K562 (cell line): ENCODE data around the gene NRP2. TPM values are rescaled to one million over a fixed set of nuclear protein-coding genes. Genes with fewer than 3 reads are reported as not detected.

Source experiments
- ATAC-seq: fragments of 200-7000 bp; cut with Tn5 transposase; 3 replicates; pipeline ENCODE4 v1.9.1; 2020; ENCODE audit warnings: moderate library complexity
- BruUV-seq: library from RNA; stranded (reverse); fragments of 400-500 nt; replicated peaks from 2 replicates; lab custom pipeline; 2021; lab: Mats Ljungman, UMichigan
- CTCF ChIA-PET: fragments of 300-600 bp; formaldehyde crosslinking; extraction: SDS; loops from one replicate; lab custom pipeline; 2021; ENCODE audit warnings: low intra/inter-chr PET ratio; lab: Yijun Ruan, JAX
- POLR2A ChIA-PET: fragments of 300-600, 350-650 bp; sonication (Branson Sonifier 250); formaldehyde crosslinking; extraction: SDS; loops from one replicate; lab custom pipeline; 2021; ENCODE audit warnings: antibody characterized with exemption, inconsistent platforms; lab: Yijun Ruan, JAX
- DNase-seq, 4 experiments: peaks; one replicate each; pipeline versions ENCODE4 v3.0.0 to v3.0.0-alpha.2; 2011 to 2018; ENCODE audit warnings: low spot score in 3 of 4, mixed read lengths in 3 of 4; ENCODE audit errors: extremely low read depth in 1 of 4
- FAIRE-seq: peaks from 2 replicates; lab custom pipeline; 2011; peaks lifted over from hg19 to GRCh38; lab: Jason Lieb, UNC
- H2AFZ ChIP-seq: 2 replicates; pipeline ENCODE4 v1.6.0; 2011; ENCODE audit warnings: low read depth, low read length, control low read depth, inconsistent platforms
- H3K27ac ChIP-seq: fragments of 200-600 bp; 3 replicates; pipeline ENCODE4 v1.8.0; 2011; ENCODE audit warnings: low read depth, mild to moderate bottlenecking, control low read depth, inconsistent platforms, low read length, moderate library complexity, mixed read lengths; ENCODE audit errors: extremely low read depth
- H3K27me3 ChIP-seq, 2 experiments: fragments of 300-600 bp in 1 of 2; 2 replicates in 1 of 2; 3 replicates in 1 of 2; pipeline versions ENCODE4 v1.6.0 to v1.8.0; 2011; ENCODE audit warnings: inconsistent platforms in 2 of 2, low read length in 2 of 2, mild to moderate bottlenecking in 1 of 2, mixed read lengths in 1 of 2, moderate library complexity in 1 of 2; ENCODE audit not compliant: control insufficient read depth in 2 of 2, insufficient read depth in 2 of 2
- H3K36me3 ChIP-seq: fragments of 300-600 bp; 3 replicates; pipeline ENCODE4 v1.8.0; 2011; ENCODE audit warnings: mild to moderate bottlenecking, low read length, inconsistent platforms; ENCODE audit not compliant: control insufficient read depth, insufficient read depth
- H3K4me1 ChIP-seq, 2 experiments: fragments of 200-600 bp in 1 of 2; replicated peaks in 1 of 2; 2 replicates in 1 of 2; 3 replicates in 1 of 2; pipeline versions ENCODE4 v1.5.1 to v1.8.0; 2011; ENCODE audit warnings: inconsistent platforms in 2 of 2, low read length in 2 of 2, mild to moderate bottlenecking in 1 of 2, mixed read lengths in 1 of 2, moderate library complexity in 1 of 2; ENCODE audit not compliant: control insufficient read depth in 2 of 2, insufficient read depth in 2 of 2
- H3K4me2 ChIP-seq: 2 replicates; pipeline ENCODE4 v1.6.1; 2011; ENCODE audit warnings: low read length, control low read depth, inconsistent platforms, mixed read lengths; ENCODE audit not compliant: insufficient read depth
- H3K4me3 ChIP-seq: fragments of 200-600 bp; sonication (generic), shearing (Covaris generic); 2 replicates; pipeline ENCODE4 v1.5.1; 2016; ENCODE audit warnings: control low read depth, inconsistent platforms
- H3K79me2 ChIP-seq: fragments of 200-600 bp; 3 replicates; pipeline ENCODE4 v1.8.0; 2011; ENCODE audit warnings: low read length, inconsistent platforms; ENCODE audit not compliant: control insufficient read depth, insufficient read depth
- H3K9ac ChIP-seq, 2 experiments: 2 replicates each; pipeline versions ENCODE4 v1.6.0 to v1.6.1; 2011; ENCODE audit warnings: low read depth in 2 of 2, low read length in 2 of 2, control low read depth in 1 of 2, inconsistent platforms in 1 of 2, mild to moderate bottlenecking in 1 of 2, mixed read lengths in 1 of 2; ENCODE audit not compliant: insufficient read depth in 1 of 2
- H3K9me1 ChIP-seq: one replicate; pipeline ENCODE4 v1.6.0; 2011; ENCODE audit warnings: inconsistent platforms, mild to moderate bottlenecking, low read length, moderate library complexity; ENCODE audit not compliant: control insufficient read depth, insufficient read depth
- H3K9me3 ChIP-seq: replicated peaks from 2 replicates; pipeline ENCODE4 v1.5.1; 2011; ENCODE audit warnings: low read depth, low read length, inconsistent platforms; ENCODE audit not compliant: control insufficient read depth, insufficient read depth
- H4K20me1 ChIP-seq: replicated peaks from 2 replicates; pipeline ENCODE4 v1.6.1; 2011; ENCODE audit warnings: low read length, inconsistent platforms, mixed read lengths; ENCODE audit not compliant: control insufficient read depth, insufficient read depth
- ARHGAP35 ChIP-seq: fragments of 450-650 bp; IDR thresholded peaks from 2 replicates; pipeline ENCODE4 v1.6.1; 2018; ENCODE audit not compliant: partially characterized antibody
- CCNT2 ChIP-seq: IDR thresholded peaks from 2 replicates; pipeline ENCODE4 v1.6.1; 2011; ENCODE audit warnings: borderline replicate concordance, low read depth, mild to moderate bottlenecking, moderate library complexity, mixed read lengths, low read length; ENCODE audit not compliant: insufficient read length; ENCODE audit errors: extremely low read depth
- ETS1 ChIP-seq: conservative IDR thresholded peaks from 2 replicates; pipeline ENCODE4 v1.6.1; 2011; ENCODE audit warnings: low read depth, mild to moderate bottlenecking, low read length; ENCODE audit not compliant: control insufficient read depth
- IFI16 ChIP-seq: fragments of 250-450 bp; sonication (Bioruptor Pico); IDR thresholded peaks from 2 replicates; pipeline ENCODE4 v2.1.2; 2022; ENCODE audit warnings: mild to moderate bottlenecking, inconsistent platforms
- KLF1 ChIP-seq: fragments of 450-650 bp; IDR thresholded peaks from 2 replicates; pipeline ENCODE4 v1.6.1; 2016; ENCODE audit warnings: missing genetic modification characterization, missing compliant biosample characterization
- NFIX ChIP-seq: fragments of 250-450 bp; sonication (Bioruptor Pico); IDR thresholded peaks from 2 replicates; pipeline ENCODE4 v1.4.0; 2020; ENCODE audit warnings: low read depth, mild to moderate bottlenecking, moderate library complexity
- RCOR1 ChIP-seq, 2 experiments: IDR thresholded peaks; 2 replicates each; pipeline ENCODE4 v1.6.1; 2012; ENCODE audit warnings: low read depth in 2 of 2, low read length in 2 of 2, borderline replicate concordance in 1 of 2, improper control_type of control experiment in 1 of 2
- SETDB1 ChIP-seq: IDR thresholded peaks from one replicate; pipeline ENCODE4 v1.6.1; 2012; ENCODE audit warnings: low read length, control low read depth, inconsistent platforms
- TEAD2 ChIP-seq: fragments of 450-650 bp; IDR thresholded peaks from 2 replicates; pipeline ENCODE4 v1.6.1; 2016; ENCODE audit warnings: missing genetic modification characterization, control low read depth, missing compliant biosample characterization
- ZNF583 ChIP-seq: fragments of 250-450 bp; sonication (Bioruptor Pico); IDR thresholded peaks from 2 replicates; pipeline ENCODE4 v1.4.0; 2020
- WGBS: fragments of 100-300 bp; shearing (Covaris generic); methylation state at CpG from one replicate; pipeline ENCODE4 v1.1.6; 2016; ENCODE audit warnings: low coverage, mixed read lengths; ENCODE audit not compliant: insufficient coverage; ENCODE audit errors: missing lambda C conversion rate; 5-methylcytosine and 5-hydroxymethylcytosine counted together
- in situ Hi-C: fragments of 300-500 bp; cut with MboI; formaldehyde crosslinking; loops from 4 replicates; pipeline ENCODE4 v1.15.0; 2018; ENCODE audit warnings: inconsistent platforms, mixed read lengths
- intact Hi-C: fragments of 100-400 bp; cut with micrococcal nuclease; formaldehyde crosslinking; loops from 2 replicates; pipeline ENCODE4 v1.14.2; 2022
- polyA plus RNA-seq, 8 experiments: library from polyadenylated mRNA; depleted of rRNA in 4 of 8; stranded (reverse) in 5 of 8; unstranded in 3 of 8; fragments of >200 nt; fragmentation: Nextera tagmentation in 2 of 8; fragmentation: Illumina TruSeq in 1 of 8; extraction: Ambion mirVana in 2 of 8; extraction: Trizol in 1 of 8; gene quantifications; 2 replicates each; pipeline versions ENCODE4 v1.2.1 to v1.2.3, GENCODE V29; 2011 to 2014; ENCODE audit warnings: inconsistent platforms in 1 of 8, missing spikeins in 1 of 8
- total RNA-seq, 7 experiments: library from RNA; depleted of rRNA in 6 of 7; stranded (reverse); fragments of >200 nt in 6 of 7; fragmentation: Illumina TruSeq in 2 of 7; extraction: Trizol in 2 of 7; gene quantifications; 2 replicates each; pipeline versions ENCODE4 v1.2.1 to v1.2.3, GENCODE V29; 2011 to 2021; ENCODE audit warnings: low replicate concordance in 1 of 7
- TF ChIP-seq, protein P1 (sequence below): fragments of 250-450 bp; sonication (Bioruptor Pico); IDR thresholded peaks from 2 replicates; pipeline ENCODE4 v1.5.0; 2020; ENCODE audit warnings: mild to moderate bottlenecking

Gene NRP2
- total and polyA plus RNA-seq, 9 of the 15 experiments (the other 6 are each of a cell fraction or from before 2014, with no cell fraction given): 0.05 to 0.31 (median 0.15) TPM; not detected in 5

DNA sequence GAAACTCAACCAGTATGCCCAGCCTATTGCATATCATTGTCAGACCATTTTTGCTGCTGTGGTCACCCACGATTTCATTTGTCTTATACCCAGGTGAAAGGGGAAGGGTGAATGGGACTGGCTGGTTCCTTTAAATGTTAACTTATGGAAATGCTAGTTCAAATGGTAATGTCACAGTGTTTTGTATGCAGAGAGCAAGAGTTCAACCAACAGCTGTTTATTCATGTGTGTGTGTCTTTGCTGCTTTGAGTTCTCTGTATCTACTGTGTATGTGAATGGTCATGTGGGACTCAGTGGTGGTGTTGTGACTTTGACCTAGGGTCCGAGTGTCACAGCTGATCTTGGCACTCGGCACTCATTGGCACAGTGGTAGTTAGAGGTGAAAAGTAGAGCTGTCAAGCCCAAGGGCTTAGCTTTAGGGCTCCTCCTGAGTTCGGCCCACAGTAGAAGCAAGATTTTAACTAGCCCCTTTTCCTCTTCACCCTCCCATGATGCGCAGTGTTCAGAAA, 114.6 kb downstream of the NRP2 start:
- Histone ChIP-seq H3K79me2 (no peaks in the 10 kb centered on the region), H3K9me1 (no peaks in the 10 kb centered on the region), H3K4me1 (no peaks in the 10 kb centered on the region), H3K4me2 (no peak overlapping the region), H3K36me3 (no peaks in the 10 kb centered on the region), H2AFZ (no peak overlapping the region), H3K27ac (no peak overlapping the region), H3K9ac (no peak overlapping the region), H3K9me3 (no peaks in the 10 kb centered on the region), H3K27me3 (peaks cover 3 to 18% of the 10 kb centered on the region in 2 experiments; a peak in 3 of 5 replicates), H3K4me3 (no peak overlapping the region), H4K20me1 (no peaks in the 10 kb centered on the region)
- intact Hi-C loops (no loop called here), in situ Hi-C loops (no loop called here)
- ChIA-PET POLR2A (no interaction called here), CTCF (no interaction called here)
- FAIRE-seq (no peak), ATAC-seq (no peak), DNase-seq (no peak)
- 0% methylated on average over 4 of the region's 5 CpGs for WGBS
- TF ChIP-seq SETDB1 (no peak), KLF1 (tag) (no peak), ETS1 (no peak), TEAD2 (no peak), NFIX (no peak), RCOR1 (IDR thresholded peaks at IDR 0.05; ENCODE audit: borderline replicate concordance in 1 of 2, low read depth in 2 of 2, low read length in 2 of 2) (no peak), ARHGAP35 (no peak), CCNT2 (no peak), ZNF583 (CRISPR knock-in tag) (no peak), IFI16 (CRISPR knock-in tag) (no peak)
- TF ChIP-seq, protein P1, sequence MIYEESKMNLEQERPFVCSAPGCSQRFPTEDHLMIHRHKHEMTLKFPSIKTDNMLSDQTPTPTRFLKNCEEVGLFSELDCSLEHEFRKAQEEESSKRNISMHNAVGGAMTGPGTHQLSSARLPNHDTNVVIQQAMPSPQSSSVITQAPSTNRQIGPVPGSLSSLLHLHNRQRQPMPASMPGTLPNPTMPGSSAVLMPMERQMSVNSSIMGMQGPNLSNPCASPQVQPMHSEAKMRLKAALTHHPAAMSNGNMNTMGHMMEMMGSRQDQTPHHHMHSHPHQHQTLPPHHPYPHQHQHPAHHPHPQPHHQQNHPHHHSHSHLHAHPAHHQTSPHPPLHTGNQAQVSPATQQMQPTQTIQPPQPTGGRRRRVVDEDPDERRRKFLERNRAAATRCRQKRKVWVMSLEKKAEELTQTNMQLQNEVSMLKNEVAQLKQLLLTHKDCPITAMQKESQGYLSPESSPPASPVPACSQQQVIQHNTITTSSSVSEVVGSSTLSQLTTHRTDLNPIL: no peak
- BruUV-seq: no TSS peak
